ENCODE data around the gene B4GALNT1.
A peak's percentile ranks its signal among the peaks of the same experiment; 100 is the strongest.
"Not testable (repeated sequence)": the region's sequence is repeated elsewhere in the genome, so short reads cannot be mapped to it uniquely, and the experiment has no call there.

B4GALNT1 gene

DNA sequence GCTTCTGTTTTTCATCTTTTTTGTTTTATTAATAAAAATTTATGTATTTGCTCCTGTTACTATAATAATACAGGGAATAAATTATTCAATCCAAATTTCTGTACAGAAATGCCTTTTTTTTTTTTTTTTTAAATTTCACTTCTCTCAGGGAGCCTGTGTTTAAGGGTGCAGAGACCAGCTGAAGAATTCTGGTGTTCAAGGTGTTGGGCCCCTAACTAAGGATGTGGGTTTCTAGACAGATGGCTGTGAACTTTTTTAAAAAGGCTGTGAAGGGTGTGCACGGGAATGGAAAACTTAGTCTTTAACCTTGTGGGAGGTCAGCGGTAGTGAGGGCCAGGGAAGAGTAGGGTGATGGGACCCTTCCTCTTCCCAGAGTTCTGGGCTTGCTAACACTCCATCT, 29.7 kb downstream of the B4GALNT1 start:
- H3K36me3 ChIP-seq (ENCODE audit: insufficient read depth, low read length): peaks cover 4% of the 10 kb centered on the region

GRCh38 chr12:57602544-57602943, 30.5 kb downstream of the B4GALNT1 start:
- no peaks in the 10 kb centered on the region for H3K27me3 ChIP-seq (ENCODE audit: control insufficient read depth, insufficient read depth, low read length)
- H3K4me2 ChIP-seq (ENCODE audit: low read length): no peak overlapping the region
- no peaks in the 10 kb centered on the region for H3K9me3 ChIP-seq (replicated peaks; ENCODE audit: low read length)
- no peak overlapping the region for H3K9ac ChIP-seq (ENCODE audit: low read depth, low read length)
- no peak overlapping the region for H3K4me3 ChIP-seq (ENCODE audit: low read length)
- peaks cover 4% of the 10 kb centered on the region for H3K36me3 ChIP-seq (ENCODE audit: insufficient read depth, low read length)
- peaks cover 15% of the 10 kb centered on the region for H3K4me1 ChIP-seq (ENCODE audit: control insufficient read depth, insufficient read depth, low read length)

More for the DNA sequence above, 29.7 kb downstream of the B4GALNT1 start:
- H3K4me2 ChIP-seq (ENCODE audit: low read length): no peak overlapping the region
- no peak overlapping the region for H3K4me3 ChIP-seq (ENCODE audit: low read length)
- H3K9me3 ChIP-seq (replicated peaks; ENCODE audit: low read length): no peaks in the 10 kb centered on the region
- no peaks in the 10 kb centered on the region for H3K27me3 ChIP-seq (ENCODE audit: control insufficient read depth, insufficient read depth, low read length)
- H3K9ac ChIP-seq (ENCODE audit: low read depth, low read length): no peak overlapping the region
- H3K4me1 ChIP-seq (ENCODE audit: control insufficient read depth, insufficient read depth, low read length): peaks cover 15% of the 10 kb centered on the region

GRCh38 chr12:57600395-57600794, 32.6 kb downstream of the B4GALNT1 start:
- H3K27me3 ChIP-seq (ENCODE audit: control insufficient read depth, insufficient read depth, low read length): no peaks in the 10 kb centered on the region
- H3K4me1 ChIP-seq (ENCODE audit: control insufficient read depth, insufficient read depth, low read length): peaks cover 11% of the 10 kb centered on the region
- H3K4me2 ChIP-seq (ENCODE audit: low read length): no peak overlapping the region
- H3K36me3 ChIP-seq (ENCODE audit: insufficient read depth, low read length): peaks cover 4% of the 10 kb centered on the region
- H3K9ac ChIP-seq (ENCODE audit: low read depth, low read length): no peak overlapping the region
- no peaks in the 10 kb centered on the region for H3K9me3 ChIP-seq (replicated peaks; ENCODE audit: low read length)
- no peak overlapping the region for H3K4me3 ChIP-seq (ENCODE audit: low read length)

DNA sequence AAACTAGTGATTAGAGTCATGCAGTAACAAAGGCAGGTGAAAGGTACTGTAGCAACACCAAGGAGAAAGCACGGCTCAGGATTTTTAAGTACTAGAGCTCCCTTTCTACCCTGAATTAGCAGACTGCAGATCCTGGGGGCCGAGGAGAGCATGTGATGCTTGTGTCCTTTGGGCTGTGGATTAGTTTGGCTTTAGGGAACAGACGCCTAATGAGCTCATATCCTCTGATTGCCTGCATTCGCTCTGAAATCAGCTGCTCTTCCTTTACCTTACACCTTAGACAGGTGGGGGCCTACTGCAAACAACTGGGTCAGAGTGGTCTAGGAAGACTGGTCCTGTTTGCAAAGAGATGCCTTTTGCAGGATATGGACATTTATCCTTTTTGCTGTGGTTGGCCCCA, 39.8 kb downstream of the B4GALNT1 start:
- Histone ChIP-seq H3K36me3 (ENCODE audit: insufficient read depth, low read length) (no peaks in the 10 kb centered on the region), H3K4me2 (ENCODE audit: low read length) (no peak overlapping the region), H3K9me3 (replicated peaks; ENCODE audit: low read length) (no peaks in the 10 kb centered on the region), H3K27me3 (ENCODE audit: control insufficient read depth, insufficient read depth, low read length) (peaks cover 2% of the 10 kb centered on the region), H3K4me1 (ENCODE audit: control insufficient read depth, insufficient read depth, low read length) (peaks cover 13% of the 10 kb centered on the region), H3K4me3 (ENCODE audit: low read length) (no peak overlapping the region), H3K9ac (ENCODE audit: low read depth, low read length) (no peak overlapping the region)

DNA sequence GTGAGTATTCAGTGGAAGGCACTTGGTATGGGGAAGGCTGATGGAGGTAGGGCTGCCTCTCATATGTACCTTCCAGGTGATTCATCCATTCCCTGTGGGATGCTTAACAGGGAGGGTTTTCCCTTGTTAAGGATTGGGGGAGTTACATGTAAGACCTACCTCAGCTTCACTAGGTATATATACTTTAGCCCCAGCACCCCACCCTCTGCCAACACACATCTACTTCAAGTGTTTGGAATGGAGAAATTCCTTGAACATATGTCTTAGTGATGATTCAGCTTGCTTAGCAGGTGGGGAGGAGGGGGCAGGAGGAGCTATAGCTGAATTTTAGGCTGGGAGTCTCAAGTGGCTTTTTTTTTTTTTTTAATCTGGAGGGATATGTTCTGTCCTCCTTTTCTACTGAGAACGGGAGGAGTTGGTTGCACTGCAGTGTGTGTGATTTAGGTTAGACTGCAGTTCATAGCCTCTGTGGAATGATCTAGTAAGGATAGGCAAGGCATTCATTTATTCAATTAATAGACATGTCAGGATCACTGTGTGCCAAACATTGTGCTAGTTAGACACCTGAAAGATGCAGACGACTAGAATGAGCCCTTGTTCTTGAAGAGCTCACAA, 40.3 kb downstream of the B4GALNT1 start:
- Histone ChIP-seq H3K9ac (ENCODE audit: low read depth, low read length) (no peak overlapping the region), H3K4me3 (ENCODE audit: low read length) (no peak overlapping the region), H3K27me3 (ENCODE audit: control insufficient read depth, insufficient read depth, low read length) (peaks cover 8% of the 10 kb centered on the region), H3K4me1 (ENCODE audit: control insufficient read depth, insufficient read depth, low read length) (peaks cover 13% of the 10 kb centered on the region), H3K4me2 (ENCODE audit: low read length) (peak overlapping the region; percentile 87), H3K9me3 (replicated peaks; ENCODE audit: low read length) (no peaks in the 10 kb centered on the region), H3K36me3 (ENCODE audit: insufficient read depth, low read length) (no peaks in the 10 kb centered on the region)

GRCh38 chr12:57591782-57592325, 41.1 kb downstream of the B4GALNT1 start:
- peak overlapping the region; percentile 87 for H3K4me2 ChIP-seq (ENCODE audit: low read length)
- peak overlapping the region; percentile 79 for H3K4me3 ChIP-seq (ENCODE audit: low read length)
- peaks cover 14% of the 10 kb centered on the region for H3K27me3 ChIP-seq (ENCODE audit: control insufficient read depth, insufficient read depth, low read length)
- peaks cover 13% of the 10 kb centered on the region for H3K4me1 ChIP-seq (ENCODE audit: control insufficient read depth, insufficient read depth, low read length)
- H3K36me3 ChIP-seq (ENCODE audit: insufficient read depth, low read length): no peaks in the 10 kb centered on the region
- H3K9me3 ChIP-seq (replicated peaks; ENCODE audit: low read length): no peaks in the 10 kb centered on the region
- peak overlapping the region; percentile 78 for H3K9ac ChIP-seq (ENCODE audit: low read depth, low read length)

GRCh38 chr12:57590864-57591781, 41.9 kb downstream of the B4GALNT1 start, which contains the start of gene PIP4K2C:
PIP4K2C (plus strand) TSS chr12:57591192; CDS start chr12:57591290, 98 bp downstream.
- Histone ChIP-seq H3K27me3 (ENCODE audit: control insufficient read depth, insufficient read depth, low read length) (peaks cover 22% of the 10 kb centered on the region), H3K4me1 (ENCODE audit: control insufficient read depth, insufficient read depth, low read length) (peaks cover 13% of the 10 kb centered on the region), H3K9me3 (replicated peaks; ENCODE audit: low read length) (no peaks in the 10 kb centered on the region), H3K9ac (ENCODE audit: low read depth, low read length) (peak within 1 kb of the TSS; percentile 78), H3K4me3 (ENCODE audit: low read length) (peak within 1 kb of the TSS; percentile 79), H3K36me3 (ENCODE audit: insufficient read depth, low read length) (no peaks in the 10 kb centered on the region), H3K4me2 (ENCODE audit: low read length) (peak within 1 kb of the TSS; percentile 87)

- Histone ChIP-seq H3K36me3 (ENCODE audit: insufficient read depth, low read length) (no peaks in the 10 kb centered on the region), H3K27me3 (ENCODE audit: control insufficient read depth, insufficient read depth, low read length) (peaks cover 27% of the 10 kb centered on the region), H3K9me3 (replicated peaks; ENCODE audit: low read length) (no peaks in the 10 kb centered on the region), H3K4me3 (ENCODE audit: low read length) (peak overlapping the region; percentile 79), H3K9ac (ENCODE audit: low read depth, low read length) (peak overlapping the region; percentile 78), H3K4me1 (ENCODE audit: control insufficient read depth, insufficient read depth, low read length) (peaks cover 13% of the 10 kb centered on the region), H3K4me2 (ENCODE audit: low read length) (peak overlapping the region; percentile 87)
Measured at GRCh38 chr12:57590479-57590863, 42.5 kb downstream of the B4GALNT1 start.

- H3K9me3 ChIP-seq (replicated peaks; ENCODE audit: low read length); H3K9ac ChIP-seq (ENCODE audit: low read depth, low read length); H3K36me3 ChIP-seq (ENCODE audit: insufficient read depth, low read length); H3K4me3 ChIP-seq (ENCODE audit: low read length); H3K4me2 ChIP-seq (ENCODE audit: low read length): not testable (repeated sequence)
- peaks cover 13% of the 10 kb centered on the region for H3K4me1 ChIP-seq (ENCODE audit: control insufficient read depth, insufficient read depth, low read length)
- peaks cover 41% of the 10 kb centered on the region for H3K27me3 ChIP-seq (ENCODE audit: control insufficient read depth, insufficient read depth, low read length)
Measured at GRCh38 chr12:57588951-57589610, 43.9 kb downstream of the B4GALNT1 start.

DNA sequence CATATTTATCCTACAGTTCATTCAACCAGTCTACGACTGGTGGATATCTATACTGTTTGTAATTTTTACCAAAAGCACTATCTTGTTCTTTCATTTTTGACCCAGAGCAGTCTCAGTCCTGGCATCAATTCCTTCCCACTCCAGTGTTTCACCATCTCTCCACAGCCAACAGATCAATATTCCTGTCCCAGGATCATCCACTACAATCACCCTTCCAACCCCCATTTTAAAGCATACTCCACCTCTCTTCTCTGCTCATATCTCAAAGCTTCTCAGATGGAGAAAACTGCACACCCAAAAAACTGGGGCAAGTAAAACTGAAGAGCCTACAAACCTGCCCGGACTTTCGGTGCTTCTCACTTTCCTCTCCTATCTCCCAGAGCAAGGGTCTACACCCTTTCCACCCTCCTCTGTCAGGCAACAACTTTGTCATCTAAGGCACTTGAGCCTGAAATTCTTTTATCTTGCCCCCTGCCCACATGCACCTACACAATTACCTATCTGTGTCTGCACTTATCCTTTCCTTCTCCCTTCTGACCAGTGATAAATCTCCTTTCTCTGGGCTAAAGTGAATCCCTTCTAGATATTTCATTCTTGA, 46.1 kb downstream of the B4GALNT1 start:
- Histone ChIP-seq H3K9ac (ENCODE audit: low read depth, low read length) (no peak overlapping the region), H3K9me3 (replicated peaks; ENCODE audit: low read length) (no peaks in the 10 kb centered on the region), H3K27me3 (ENCODE audit: control insufficient read depth, insufficient read depth, low read length) (peaks cover 53% of the 10 kb centered on the region), H3K4me3 (ENCODE audit: low read length) (no peak overlapping the region), H3K36me3 (ENCODE audit: insufficient read depth, low read length) (no peaks in the 10 kb centered on the region), H3K4me2 (ENCODE audit: low read length) (no peak overlapping the region), H3K4me1 (ENCODE audit: control insufficient read depth, insufficient read depth, low read length) (peaks cover 10% of the 10 kb centered on the region)

DNA sequence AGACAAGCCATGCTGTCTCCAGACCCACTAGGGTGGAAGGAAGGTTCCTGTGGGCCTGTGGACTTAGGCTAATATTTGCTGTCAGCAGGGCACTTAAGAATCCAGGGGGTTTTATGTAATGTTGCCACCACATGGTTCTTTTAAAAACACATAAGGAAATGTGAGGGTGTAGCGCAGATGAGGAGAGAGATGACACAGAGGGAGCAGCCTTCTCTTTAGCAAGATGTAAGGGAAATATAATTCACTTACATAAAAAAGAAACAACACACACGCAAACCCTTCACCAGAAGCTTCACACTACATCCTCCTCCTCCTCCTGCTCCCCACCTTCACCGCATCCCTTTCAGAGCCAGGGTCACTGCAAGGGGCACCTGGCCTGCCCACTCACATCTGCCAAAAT, 46.9 kb downstream of the B4GALNT1 start:
- Histone ChIP-seq H3K4me2 (ENCODE audit: low read length) (no peak overlapping the region), H3K36me3 (ENCODE audit: insufficient read depth, low read length) (no peaks in the 10 kb centered on the region), H3K27me3 (ENCODE audit: control insufficient read depth, insufficient read depth, low read length) (peaks cover 53% of the 10 kb centered on the region), H3K9me3 (replicated peaks; ENCODE audit: low read length) (no peaks in the 10 kb centered on the region), H3K9ac (ENCODE audit: low read depth, low read length) (no peak overlapping the region), H3K4me1 (ENCODE audit: control insufficient read depth, insufficient read depth, low read length) (peaks cover 7% of the 10 kb centered on the region), H3K4me3 (ENCODE audit: low read length) (no peak overlapping the region)
